Cortex of kidney (tissue), 1 donor: ENCODE data around the gene ZNF423.
"Not testable (repeated sequence)": the region's sequence is repeated elsewhere in the genome, so short reads cannot be mapped to it uniquely, and the experiment has no call there.

ENCODE experiments used
- DNase-seq: peaks from one replicate; lab custom pipeline; 2025; lab: John Stamatoyannopoulos, UW

The ZNF423 gene

GRCh38 chr16:49696414-49697101 lies 159.4 kb downstream of the ZNF423 start:
- DNase-seq, result no peak

GRCh38 chr16:49695782-49696413 lies 160.0 kb downstream of the ZNF423 start:
- DNase-seq, result no peak

GRCh38 chr16:49693445-49693844 lies 162.5 kb downstream of the ZNF423 start:
- DNase-seq, result no peak

GRCh38 chr16:49690778-49691177 lies 165.1 kb downstream of the ZNF423 start:
- DNase-seq, result no peak

GRCh38 chr16:49688036-49688697 lies 167.7 kb downstream of the ZNF423 start:
- DNase-seq, result no peak

GRCh38 chr16:49687476-49688002 lies 168.4 kb downstream of the ZNF423 start:
- DNase-seq, result no peak

- DNase-seq, result no peak
These were observed 171.2 kb downstream of the ZNF423 start for GRCh38 chr16:49684696-49685095.

GRCh38 chr16:49682577-49683165 lies 173.2 kb downstream of the ZNF423 start:
- no peak for DNase-seq

GRCh38 chr16:49681217-49681883 lies 174.6 kb downstream of the ZNF423 start:
- DNase-seq, result no peak

- DNase-seq, result no peak
These were observed 176.8 kb downstream of the ZNF423 start for GRCh38 chr16:49679095-49679494.

- DNase-seq, result not testable (repeated sequence)
These were observed 178.3 kb downstream of the ZNF423 start for GRCh38 chr16:49677661-49678060.

GRCh38 chr16:49675413-49675812 lies 180.5 kb downstream of the ZNF423 start:
- DNase-seq, result no peak

GRCh38 chr16:49674990-49675389 lies 180.9 kb downstream of the ZNF423 start:
- DNase-seq, result no peak

- DNase-seq, result no peak
These were observed 181.5 kb downstream of the ZNF423 start for GRCh38 chr16:49674351-49674851.

GRCh38 chr16:49673442-49673841 lies 182.5 kb downstream of the ZNF423 start:
- no peak for DNase-seq

GRCh38 chr16:49672753-49673152 lies 183.2 kb downstream of the ZNF423 start:
- DNase-seq, result no peak

GRCh38 chr16:49671333-49671732 lies 184.6 kb downstream of the ZNF423 start:
- DNase-seq, result no peak

- DNase-seq, result no peak
These were observed 185.3 kb downstream of the ZNF423 start for GRCh38 chr16:49670627-49671026.

GRCh38 chr16:49665482-49666230 lies 190.3 kb downstream of the ZNF423 start:
- DNase-seq, result no peak

- no peak for DNase-seq
These were observed 191.4 kb downstream of the ZNF423 start for GRCh38 chr16:49664221-49665215.
